ENCODE measurements around the gene KAT6B.

Gene KAT6B

DNA sequence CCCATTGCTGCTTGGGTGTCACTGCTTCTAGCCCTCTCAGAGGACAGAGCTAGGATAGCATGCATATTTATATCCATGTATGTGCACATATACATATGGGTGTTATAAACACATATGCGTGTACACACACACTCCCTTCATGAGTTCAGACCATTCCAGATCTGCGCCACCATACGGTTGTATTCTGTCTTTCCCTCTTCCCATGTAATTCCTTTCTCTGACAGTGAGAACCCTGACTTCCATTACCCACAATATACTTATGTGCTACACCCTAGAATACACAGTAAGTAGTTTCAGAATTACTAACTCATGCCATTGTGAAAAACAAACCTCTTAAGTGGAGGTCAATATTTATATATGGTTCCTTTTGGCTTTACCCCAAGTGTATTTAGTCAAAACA is 168.5 kb downstream of the KAT6B start:
- FAIRE-seq = no peak

GRCh38 chr10:74995806-74996205 is 169.4 kb downstream of the KAT6B start:
- no peak for FAIRE-seq

DNA sequence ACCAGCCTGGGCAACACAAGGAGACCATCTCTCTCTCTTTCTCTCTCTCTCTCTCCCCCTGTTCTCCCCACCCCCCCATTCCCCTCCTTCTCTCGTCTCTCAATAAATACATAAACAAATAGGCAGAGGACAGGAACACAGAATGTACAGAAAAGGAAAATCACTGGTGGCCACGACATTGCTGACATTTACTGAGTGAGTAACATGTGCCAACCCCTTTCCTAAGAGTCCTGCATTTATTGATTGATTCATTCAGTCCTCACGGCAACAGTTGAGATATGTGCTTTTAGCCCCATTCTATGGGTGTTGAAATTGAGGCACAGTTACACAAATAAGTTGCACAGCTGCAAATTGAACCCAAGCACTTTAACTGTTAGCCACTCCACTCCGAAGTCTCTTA is 170.8 kb downstream of the KAT6B start:
- no peak for FAIRE-seq

GRCh38 chr10:75000748-75001321 is 174.4 kb downstream of the KAT6B start:
- no peak for FAIRE-seq

GRCh38 chr10:75001715-75002350 is 175.4 kb downstream of the KAT6B start:
- FAIRE-seq = no peak

DNA sequence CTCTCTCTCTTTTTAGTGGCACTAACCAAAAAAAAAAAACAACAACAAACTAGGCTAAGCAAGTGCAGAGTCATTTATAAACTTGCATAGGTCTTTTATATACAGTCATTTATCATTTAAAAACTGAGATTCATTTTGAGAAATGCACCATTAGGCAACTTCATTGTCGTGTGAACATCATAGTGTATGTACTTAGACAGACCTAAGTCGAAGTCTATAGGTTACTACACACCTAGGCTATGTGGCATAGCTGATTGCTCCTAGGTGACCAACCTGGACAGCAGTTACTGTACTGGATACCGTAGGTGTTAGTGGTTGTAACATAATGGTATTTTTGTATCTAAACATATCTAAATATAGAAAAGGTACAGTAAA is 175.9 kb downstream of the KAT6B start:
- no peak for FAIRE-seq

- FAIRE-seq = no peak
Measured at GRCh38 chr10:75002967-75003594, 176.7 kb downstream of the KAT6B start.

DNA sequence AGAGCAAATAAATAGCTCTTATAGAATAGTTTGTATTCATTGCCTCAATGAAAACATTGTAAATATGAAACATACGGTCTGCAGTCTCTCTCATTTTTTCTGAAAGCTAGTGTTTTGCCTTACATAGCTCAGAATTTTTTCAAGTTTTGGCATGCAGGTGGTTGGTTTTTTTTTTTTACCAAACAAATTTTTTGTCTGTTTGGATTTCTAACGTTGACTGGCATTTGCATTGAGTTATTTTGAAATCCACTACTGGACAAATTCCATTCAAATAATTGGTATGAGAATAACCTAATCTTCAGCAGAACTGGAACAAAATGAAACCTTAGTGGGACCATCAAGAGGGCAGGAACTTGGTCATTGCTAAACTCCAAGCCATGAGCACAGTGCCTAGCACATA is 177.5 kb downstream of the KAT6B start:
- no peak for FAIRE-seq

DNA sequence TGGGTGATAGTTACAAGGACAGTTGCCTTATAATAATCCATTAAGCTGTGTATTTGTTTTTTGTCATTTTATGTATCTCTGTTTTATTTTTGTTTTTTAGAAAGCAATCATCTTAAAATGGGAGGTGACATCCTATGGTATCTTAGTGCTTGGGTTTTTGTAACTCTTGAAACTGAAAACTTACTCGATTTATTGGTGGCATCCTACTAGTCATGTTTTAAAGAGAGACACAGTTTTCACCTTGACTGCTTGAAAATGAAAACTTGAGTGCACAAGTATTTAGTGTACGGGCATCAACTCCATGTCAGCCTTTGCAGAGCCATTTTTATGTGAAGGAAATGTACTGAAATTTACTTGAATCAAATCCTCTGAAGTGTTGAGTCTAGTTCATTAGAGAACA is 181.2 kb downstream of the KAT6B start:
- no peak for FAIRE-seq

GRCh38 chr10:75008952-75009351 is 182.6 kb downstream of the KAT6B start:
- no peak for FAIRE-seq

DNA sequence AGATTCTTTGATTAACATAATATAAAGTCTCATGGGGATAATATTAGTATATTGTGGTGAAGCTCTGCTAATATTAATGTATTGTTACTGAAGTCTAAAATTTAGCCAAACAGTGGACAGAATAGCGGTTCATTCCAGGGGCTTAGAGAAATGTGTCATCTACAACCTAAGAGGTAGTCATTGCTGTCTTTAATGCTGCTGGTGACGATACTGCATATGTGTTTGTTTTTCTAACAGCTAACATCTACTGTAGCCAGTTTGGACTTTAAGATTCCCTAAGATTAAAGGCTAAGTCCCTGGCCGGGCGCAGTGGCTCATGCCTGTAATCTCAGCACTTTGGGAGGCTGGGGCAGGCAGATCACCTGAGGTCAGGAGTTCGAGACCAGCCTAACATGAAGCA is 183.0 kb downstream of the KAT6B start:
- FAIRE-seq = no peak

DNA sequence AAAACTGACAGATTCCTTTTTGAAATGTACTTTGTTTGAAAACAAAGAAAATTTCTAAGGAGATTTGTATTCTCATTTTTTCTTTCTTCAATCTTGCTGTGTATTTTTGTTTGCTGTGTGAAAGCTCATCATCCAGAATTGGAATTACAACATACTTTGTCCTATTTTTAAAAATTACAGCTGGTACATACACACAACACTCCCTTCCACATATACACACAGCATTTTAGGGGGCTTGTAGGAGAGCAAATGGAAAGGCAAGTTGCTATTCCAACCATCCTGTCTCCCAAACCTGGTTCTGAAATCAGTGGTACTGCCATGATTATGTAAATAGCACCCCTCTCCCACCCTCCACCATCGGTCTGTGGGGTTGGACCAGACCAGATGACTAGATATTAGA is 184.0 kb downstream of the KAT6B start:
- no peak for FAIRE-seq

GRCh38 chr10:75011221-75011620 is 184.8 kb downstream of the KAT6B start:
- FAIRE-seq = no peak

DNA sequence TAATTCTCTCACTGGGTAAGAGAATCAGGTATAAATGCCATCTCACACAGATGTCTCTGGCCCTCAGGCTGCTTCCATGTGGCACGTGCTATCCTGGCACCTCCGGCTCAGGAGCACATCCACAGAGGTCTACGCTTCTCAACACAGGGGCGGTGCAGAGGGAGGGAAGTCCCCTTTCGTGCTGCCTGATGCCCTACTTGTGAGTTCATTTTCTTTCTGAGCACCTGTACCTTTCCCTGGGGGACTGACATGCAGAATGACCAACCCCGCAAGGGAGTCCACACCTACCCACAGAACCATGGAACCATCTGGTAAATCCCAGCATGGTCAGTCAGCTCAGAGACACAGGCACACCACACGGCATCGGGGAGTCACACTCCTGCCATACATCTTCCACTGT is 186.1 kb downstream of the KAT6B start:
- no peak for FAIRE-seq

DNA sequence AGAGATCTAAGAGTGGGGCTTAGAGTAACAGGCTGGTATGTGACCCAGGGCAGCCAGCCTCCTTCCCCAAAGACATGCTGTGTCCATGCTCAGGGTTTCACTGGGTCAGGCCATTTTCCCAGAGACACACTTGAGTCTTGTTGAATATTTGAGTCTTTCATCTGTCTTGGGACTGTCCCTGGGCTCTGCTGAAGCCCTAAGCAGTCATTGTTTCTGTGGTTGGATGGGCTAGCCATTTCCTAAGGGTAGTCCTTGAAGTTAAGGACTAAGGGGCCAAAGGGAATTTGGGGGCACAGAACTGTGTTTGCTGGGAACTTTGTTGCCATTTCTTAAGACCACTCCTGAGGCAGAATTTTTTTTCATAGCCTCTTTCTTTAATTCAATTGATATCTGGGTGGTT is 186.6 kb downstream of the KAT6B start:
- no peak for FAIRE-seq

DNA sequence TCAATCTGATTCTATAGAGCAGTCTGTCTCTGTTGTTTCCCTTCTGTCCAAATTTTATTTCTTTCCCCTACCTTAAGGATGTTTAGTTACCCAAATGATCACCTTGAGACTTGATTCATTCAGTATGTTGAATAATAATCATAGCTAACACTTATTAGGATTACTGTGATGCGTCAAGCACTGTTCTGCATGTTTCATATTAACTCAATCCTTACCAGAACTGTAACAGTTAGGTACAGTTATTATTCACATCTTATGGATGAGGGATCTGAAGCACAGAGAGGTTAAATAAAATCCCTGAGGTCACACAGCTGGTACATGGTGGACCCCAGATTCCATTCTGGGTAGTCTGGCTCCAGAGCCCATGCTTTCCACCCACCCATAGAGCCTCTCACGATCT is 187.1 kb downstream of the KAT6B start:
- no peak for FAIRE-seq

DNA sequence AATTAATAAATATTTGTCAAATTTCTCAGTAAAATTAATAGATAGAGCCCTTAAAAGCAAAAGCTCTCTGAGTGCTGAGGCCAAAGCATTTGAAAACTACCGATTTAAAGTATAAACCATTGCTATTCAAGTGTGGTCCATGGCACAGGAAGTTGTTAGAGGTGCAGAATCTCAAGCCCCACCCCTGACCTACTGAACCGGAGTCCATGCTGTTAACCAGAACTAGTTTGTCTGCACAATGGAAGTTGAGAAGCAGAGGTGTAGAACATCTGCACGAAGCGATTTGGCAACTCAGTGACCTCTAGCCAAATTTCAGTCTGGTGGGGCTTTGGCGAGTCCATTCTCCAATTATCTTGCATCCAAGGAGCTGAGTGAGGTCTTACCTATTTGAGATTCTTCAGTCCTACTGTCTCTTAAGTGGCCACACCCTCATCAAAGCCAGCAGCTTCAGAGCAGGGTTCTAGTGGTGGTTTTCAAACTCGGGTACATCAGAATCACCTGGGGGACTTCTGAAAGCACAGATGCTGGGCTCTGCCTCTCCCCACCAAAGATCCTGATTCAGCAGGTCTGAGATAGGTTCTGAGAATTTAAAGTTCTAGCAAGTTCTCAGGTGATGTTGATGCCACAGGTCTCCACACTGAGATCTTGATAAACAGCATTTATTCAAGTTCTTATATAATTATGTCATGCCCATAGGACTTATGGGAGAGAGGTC is 188.3 kb downstream of the KAT6B start:
- FAIRE-seq = no peak

- FAIRE-seq = no peak
Measured at GRCh38 chr10:75015442-75015841, 189.0 kb downstream of the KAT6B start.

DNA sequence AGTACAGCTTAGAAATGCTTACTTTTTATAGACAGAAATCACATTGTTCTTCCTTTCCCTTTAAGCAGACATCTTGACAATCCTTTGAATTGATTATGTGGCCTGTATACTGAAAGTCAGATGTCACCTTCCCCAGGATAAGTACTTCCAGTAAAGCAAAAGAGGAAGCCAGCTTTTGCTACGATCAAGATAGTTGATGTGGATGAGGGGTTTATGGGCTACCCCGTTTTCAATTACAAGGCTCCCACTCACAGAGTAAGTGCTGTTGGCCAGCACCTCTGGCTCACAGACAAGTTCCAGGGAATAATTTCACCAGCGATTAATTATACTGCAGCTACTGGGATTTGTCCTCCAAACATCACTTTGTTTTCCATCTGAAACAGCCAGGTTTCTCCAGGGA is 189.9 kb downstream of the KAT6B start:
- FAIRE-seq = no peak

DNA sequence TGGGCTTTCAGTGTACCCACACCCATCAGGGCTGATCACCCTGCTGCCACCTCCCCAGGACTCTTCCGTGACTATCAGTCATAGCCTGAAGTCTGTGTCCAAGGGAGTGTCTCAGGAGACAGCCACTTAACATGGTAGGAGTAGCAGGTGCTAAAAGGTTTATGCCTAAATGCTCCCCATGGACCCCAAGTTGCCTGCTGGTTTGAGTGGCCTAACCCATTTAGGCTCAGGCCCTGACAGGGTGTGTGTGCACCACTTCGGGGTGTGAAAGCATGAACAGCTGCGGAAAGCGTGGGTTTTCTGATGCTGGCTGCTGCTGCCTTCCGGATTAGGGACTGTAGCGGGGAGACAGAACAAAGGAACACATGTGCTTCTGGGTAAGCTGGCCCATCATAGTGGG is 191.9 kb downstream of the KAT6B start:
- no peak for FAIRE-seq

- FAIRE-seq = no peak
Measured at GRCh38 chr10:75018686-75019307, 192.4 kb downstream of the KAT6B start.

DNA sequence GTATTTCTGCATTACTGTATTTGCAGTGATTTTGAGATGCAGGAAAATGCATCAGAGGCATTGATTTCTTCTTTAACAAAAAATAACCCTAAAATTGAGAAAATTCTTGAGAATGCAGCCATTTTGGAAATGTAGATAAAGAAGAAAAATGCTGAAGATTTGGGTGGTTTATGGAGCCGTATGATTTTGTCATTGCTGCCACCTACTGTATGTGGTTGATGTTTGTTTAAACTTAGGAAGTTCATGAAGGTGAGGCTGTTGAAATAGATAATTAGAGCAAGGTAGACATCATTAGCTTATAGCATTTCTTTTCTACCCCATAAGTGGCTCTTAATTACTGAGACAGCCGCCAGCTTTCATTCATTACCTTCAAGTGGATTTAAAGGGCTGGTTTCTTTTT is 193.0 kb downstream of the KAT6B start:
- FAIRE-seq = no peak

GRCh38 chr10:75020168-75020567 is 193.8 kb downstream of the KAT6B start:
- FAIRE-seq = no peak
